ENCODE results near the gene TSKS.
A peak's percentile ranks its signal among the peaks of the same experiment; 100 is the strongest.
"Not testable (repeated sequence)": the region's sequence is repeated elsewhere in the genome, so short reads cannot be mapped to it uniquely, and the experiment has no call there.

Gene TSKS

GRCh38 chr19:49766007-49766929 lies 3.2 kb upstream of the TSKS start:
- peak; percentile 99 for DNase-seq

GRCh38 chr19:49764341-49764740 lies 1.2 kb upstream of the TSKS start:
- DNase-seq: no peak

- DNase-seq: peak; percentile 47
Measured at GRCh38 chr19:49761625-49762311, 1.3 kb downstream of the TSKS start.

GRCh38 chr19:49761249-49761624 lies 1.9 kb downstream of the TSKS start:
- no peak for DNase-seq

- DNase-seq: no peak
Measured at GRCh38 chr19:49758292-49758691, 4.8 kb downstream of the TSKS start.

GRCh38 chr19:49755956-49756355 lies 7.2 kb downstream of the TSKS start:
- DNase-seq: no peak

- no peak for DNase-seq
Measured at GRCh38 chr19:49752701-49753100, 10.4 kb downstream of the TSKS start.

- DNase-seq: no peak
Measured at GRCh38 chr19:49749771-49750170, 13.3 kb downstream of the TSKS start.

GRCh38 chr19:49749055-49749716 lies 13.9 kb downstream of the TSKS start:
- DNase-seq: no peak

GRCh38 chr19:49746206-49746958 lies 16.7 kb downstream of the TSKS start:
- DNase-seq: peak; percentile 52

- DNase-seq: no peak
Measured at GRCh38 chr19:49744946-49745381, 18.1 kb downstream of the TSKS start.

GRCh38 chr19:49741210-49741844 lies 21.8 kb downstream of the TSKS start:
- no peak for DNase-seq

GRCh38 chr19:49739933-49740332 lies 23.2 kb downstream of the TSKS start:
- no peak for DNase-seq

- no peak for DNase-seq
Measured at GRCh38 chr19:49739098-49739497, 24.0 kb downstream of the TSKS start.

- DNase-seq: no peak
Measured at GRCh38 chr19:49738268-49738667, 24.8 kb downstream of the TSKS start.

- no peak for DNase-seq
Measured at GRCh38 chr19:49730166-49730565, 32.9 kb downstream of the TSKS start.

- DNase-seq: no peak
Measured at GRCh38 chr19:49727217-49728030, 35.7 kb downstream of the TSKS start.

- not testable (repeated sequence) for DNase-seq
Measured at GRCh38 chr19:49719420-49719819, 43.7 kb downstream of the TSKS start.

- DNase-seq: no peak
Measured at GRCh38 chr19:49718991-49719390, 44.1 kb downstream of the TSKS start.

- no peak for DNase-seq
Measured at GRCh38 chr19:49718511-49718910, 44.6 kb downstream of the TSKS start.

GRCh38 chr19:49716154-49716553 lies 47.0 kb downstream of the TSKS start:
- DNase-seq: no peak
